ENCODE measurements around the gene CNOT8. TPM values are rescaled to one million over a fixed set of nuclear protein-coding genes. Genes with fewer than 3 reads are reported as not detected.

CNOT8 gene
- polyA plus RNA-seq, 1 of the 3 experiments (the other 2 are of a cell fraction): 45.3 TPM

DNA sequence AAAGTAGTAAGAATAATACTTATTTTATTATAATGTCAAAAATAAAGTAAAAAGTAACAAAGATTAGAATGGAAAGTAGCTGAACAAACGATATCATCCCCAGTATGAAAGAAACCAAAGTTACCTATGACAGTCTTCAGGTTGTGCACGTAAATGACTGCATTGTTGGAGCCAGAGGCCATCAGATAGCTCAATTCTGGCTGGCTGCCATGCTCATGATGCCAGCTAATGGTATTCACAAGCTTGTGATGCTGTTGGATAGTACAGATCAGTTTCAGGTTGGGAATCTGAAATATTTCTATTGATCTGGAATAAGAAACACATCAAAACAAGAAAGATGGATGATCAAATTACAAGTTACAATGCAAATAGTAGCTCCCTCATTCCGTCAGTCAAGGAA lies 58.4 kb downstream of the CNOT8 start:
- no peaks in the 10 kb centered on the region for H3K9me3 ChIP-seq
- no peaks in the 10 kb centered on the region; a peak in 1 of 4 replicates for H3K4me1 ChIP-seq (ENCODE audit: control insufficient read depth in 1 of 2, insufficient read depth in 2 of 2, low read depth in 1 of 2, low read length in 1 of 2)
- WGBS (ENCODE audit: low lambda C conversion rate): 82% methylated on average over 3 of the region's 3 CpGs
- H3K9ac ChIP-seq: no peak overlapping the region
- no peak overlapping the region for H3K4me3 ChIP-seq (ENCODE audit: low read depth in 2 of 2, low read length in 1 of 2)
- H3K27me3 ChIP-seq (ENCODE audit: insufficient read depth): no peaks in the 10 kb centered on the region
- TF ChIP-seq EP300 (IDR thresholded peaks at IDR 0.05; ENCODE audit: borderline replicate concordance in 1 of 2, low read depth in 1 of 2, low read length in 1 of 2) (no peak), GATA2 (CRISPR knock-in tag; IDR thresholded peaks at IDR 0.05) (0 out of 2 replicates have a peak, but pooled peaks have one; percentile 22), TEAD4 (IDR thresholded peaks at IDR 0.05; ENCODE audit: borderline replicate concordance, insufficient read depth) (no peak), RAD21 (IDR thresholded peaks at IDR 0.05; ENCODE audit: low read length) (no peak), TAF1 (IDR thresholded peaks at IDR 0.05; ENCODE audit: borderline replicate concordance, low read depth, low read length) (no peak), NFIC (IDR thresholded peaks at IDR 0.05; ENCODE audit: borderline replicate concordance) (peak; percentile 31; the same call in 1 of the 2 replicates)
- TF ChIP-seq, protein P1, sequence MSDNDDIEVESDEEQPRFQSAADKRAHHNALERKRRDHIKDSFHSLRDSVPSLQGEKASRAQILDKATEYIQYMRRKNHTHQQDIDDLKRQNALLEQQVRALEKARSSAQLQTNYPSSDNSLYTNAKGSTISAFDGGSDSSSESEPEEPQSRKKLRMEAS (IDR thresholded peaks at IDR 0.05; ENCODE audit: low read depth): no peak
- TF ChIP-seq, protein P2, sequence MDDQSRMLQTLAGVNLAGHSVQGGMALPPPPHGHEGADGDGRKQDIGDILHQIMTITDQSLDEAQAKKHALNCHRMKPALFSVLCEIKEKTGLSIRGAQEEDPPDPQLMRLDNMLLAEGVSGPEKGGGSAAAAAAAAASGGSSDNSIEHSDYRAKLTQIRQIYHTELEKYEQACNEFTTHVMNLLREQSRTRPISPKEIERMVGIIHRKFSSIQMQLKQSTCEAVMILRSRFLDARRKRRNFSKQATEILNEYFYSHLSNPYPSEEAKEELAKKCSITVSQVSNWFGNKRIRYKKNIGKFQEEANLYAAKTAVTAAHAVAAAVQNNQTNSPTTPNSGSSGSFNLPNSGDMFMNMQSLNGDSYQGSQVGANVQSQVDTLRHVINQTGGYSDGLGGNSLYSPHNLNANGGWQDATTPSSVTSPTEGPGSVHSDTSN (IDR thresholded peaks at IDR 0.05): no peak
- TF ChIP-seq, protein P3, sequence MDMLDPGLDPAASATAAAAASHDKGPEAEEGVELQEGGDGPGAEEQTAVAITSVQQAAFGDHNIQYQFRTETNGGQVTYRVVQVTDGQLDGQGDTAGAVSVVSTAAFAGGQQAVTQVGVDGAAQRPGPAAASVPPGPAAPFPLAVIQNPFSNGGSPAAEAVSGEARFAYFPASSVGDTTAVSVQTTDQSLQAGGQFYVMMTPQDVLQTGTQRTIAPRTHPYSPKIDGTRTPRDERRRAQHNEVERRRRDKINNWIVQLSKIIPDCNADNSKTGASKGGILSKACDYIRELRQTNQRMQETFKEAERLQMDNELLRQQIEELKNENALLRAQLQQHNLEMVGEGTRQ (IDR thresholded peaks at IDR 0.05; ENCODE audit: borderline replicate concordance, low read depth, low read length): no peak
- no peak overlapping the region for H3K27ac ChIP-seq (ENCODE audit: low read depth in 2 of 2, low read length in 1 of 2)
- DNase-seq: peak; percentile 30
- no peak overlapping the region for H2AFZ ChIP-seq (ENCODE audit: low read depth)
- POLR2A ChIA-PET: no interaction called here
- no peaks in the 10 kb centered on the region for H3K79me2 ChIP-seq (ENCODE audit: insufficient read depth)
- no peaks in the 10 kb centered on the region for H3F3A ChIP-seq (replicated peaks; ENCODE audit: insufficient read depth)
- no peaks in the 10 kb centered on the region for H4K20me1 ChIP-seq (ENCODE audit: insufficient read depth)
- H3K36me3 ChIP-seq (replicated peaks in 1 of 2; ENCODE audit: control insufficient read depth in 1 of 2, insufficient read depth in 2 of 2, low read length in 1 of 2): peaks cover 56 to 62% of the 10 kb centered on the region in 2 experiments
- H3K4me2 ChIP-seq: no peak overlapping the region
- CTCF ChIA-PET: interaction anchor here (1.7 to 2.5 kb wide), 4 partner anchors 13 to 124 kb away, joined by 4 to 8 read pairs (median 6); partner anchors contain the start of gene GEMIN5
- H3K9me2 ChIP-seq: no peaks in the 10 kb centered on the region

DNA sequence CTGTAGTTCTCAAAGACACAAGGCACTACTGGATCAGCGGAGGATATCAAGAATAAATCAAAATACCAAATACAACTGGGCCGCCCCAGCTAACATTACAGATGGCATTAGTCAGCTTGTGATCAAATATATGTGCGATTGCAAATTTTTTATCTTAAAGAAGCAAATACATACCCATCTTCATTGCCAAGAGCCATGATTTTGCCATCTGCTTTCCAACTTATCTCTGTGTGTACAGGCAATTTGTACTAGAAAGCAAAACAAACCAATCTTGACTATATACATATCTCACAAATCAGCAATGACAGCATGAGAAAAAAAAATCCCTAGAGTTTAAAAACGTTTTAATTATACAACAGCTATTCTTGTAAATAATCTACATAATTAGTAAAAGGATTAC lies 59.3 kb downstream of the CNOT8 start:
- H3K27ac ChIP-seq (ENCODE audit: low read depth in 2 of 2, low read length in 1 of 2): no peak overlapping the region
- CTCF ChIA-PET: interaction anchor here (1.0 to 2.5 kb wide), 4 partner anchors 13 to 307 kb away, joined by 3 to 8 read pairs (median 6); partner anchors contain the start of gene GEMIN5
- H3K4me1 ChIP-seq (ENCODE audit: control insufficient read depth in 1 of 2, insufficient read depth in 2 of 2, low read depth in 1 of 2, low read length in 1 of 2): no peaks in the 10 kb centered on the region; a peak in 1 of 4 replicates
- no peaks in the 10 kb centered on the region for H3K9me3 ChIP-seq
- DNase-seq: peak; percentile 21
- WGBS (ENCODE audit: low lambda C conversion rate): 63% methylated on average over 4 of the region's 4 CpGs
- no peaks in the 10 kb centered on the region for H3K79me2 ChIP-seq (ENCODE audit: insufficient read depth)
- POLR2A ChIA-PET: no interaction called here
- H3K4me3 ChIP-seq (ENCODE audit: low read depth in 2 of 2, low read length in 1 of 2): no peak overlapping the region
- no peak overlapping the region for H2AFZ ChIP-seq (ENCODE audit: low read depth)
- no peak overlapping the region for H3K4me2 ChIP-seq
- no peak for TF ChIP-seq POLR2AphosphoS5 (IDR thresholded peaks at IDR 0.05; ENCODE audit: low read depth, low read length)
- TF ChIP-seq GATA2 (CRISPR knock-in tag; IDR thresholded peaks at IDR 0.05): peak; percentile 20; the same call in 1 of the 2 replicates
- no peak overlapping the region for H3K9ac ChIP-seq
- H4K20me1 ChIP-seq (ENCODE audit: insufficient read depth): no peaks in the 10 kb centered on the region
- H3F3A ChIP-seq (replicated peaks; ENCODE audit: insufficient read depth): no peaks in the 10 kb centered on the region
- peaks cover 54 to 56% of the 10 kb centered on the region in 2 experiments for H3K36me3 ChIP-seq (replicated peaks in 1 of 2; ENCODE audit: control insufficient read depth in 1 of 2, insufficient read depth in 2 of 2, low read length in 1 of 2)
- H3K9me2 ChIP-seq: no peaks in the 10 kb centered on the region
- no peaks in the 10 kb centered on the region for H3K27me3 ChIP-seq (ENCODE audit: insufficient read depth)
